Ureter (tissue), 1 donor: ENCODE results near the gene CCDC106. TPM values are rescaled to one million over a fixed set of nuclear protein-coding genes. Genes with fewer than 3 reads are reported as not detected.

Experiments used
- DNase-seq: peaks from one replicate; pipeline ENCODE4 v3.0.0-alpha.2; 2020; ENCODE audit warnings: low spot score
- total RNA-seq: library from RNA; stranded (reverse); gene quantifications from one replicate; pipeline ENCODE4 v1.2.4, GENCODE V29; 2023
- donor health status: DM: yes; HTN: yes; CAD: no.

The CCDC106 gene
- total RNA-seq, 1 donor from 2014 or later: 12.3 TPM

- no peak for DNase-seq
Measured at GRCh38 chr19:55683449-55684261, 35.6 kb downstream of the CCDC106 start.

DNA sequence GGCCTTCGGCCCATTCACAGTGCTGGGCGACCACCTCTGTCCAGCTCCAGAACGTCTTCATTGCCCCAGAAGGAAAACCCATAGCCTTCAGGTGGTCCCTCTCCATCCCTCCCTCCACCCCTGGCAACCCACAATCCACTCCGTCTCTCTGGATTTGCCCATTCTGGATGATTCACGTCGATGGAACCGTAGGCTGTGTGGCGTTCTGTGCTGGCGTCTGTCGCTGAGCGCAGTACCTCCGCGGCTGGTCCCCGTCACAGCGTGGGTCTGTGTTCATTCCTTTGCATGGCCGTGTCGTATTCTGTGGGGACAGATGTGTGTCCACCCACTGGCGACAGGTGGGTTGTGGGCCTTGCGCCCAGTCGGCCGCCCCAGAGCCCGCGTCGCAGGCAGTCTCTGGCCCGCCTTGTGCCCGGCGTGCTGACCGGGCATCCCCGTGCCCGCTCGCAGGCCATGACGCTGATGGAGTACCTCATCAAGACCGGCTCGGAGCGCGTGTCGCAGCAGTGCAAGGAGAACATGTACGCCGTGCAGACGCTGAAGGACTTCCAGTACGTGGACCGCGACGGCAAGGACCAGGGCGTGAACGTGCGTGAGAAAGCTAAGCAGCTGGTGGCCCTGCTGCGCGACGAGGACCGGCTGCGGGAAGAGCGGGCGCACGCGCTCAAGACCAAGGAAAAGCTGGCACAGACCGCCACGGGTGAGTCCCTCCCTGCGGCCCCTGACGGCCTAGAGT, 37.1 kb downstream of the CCDC106 start:
- DNase-seq: no peak

- no peak for DNase-seq
Measured at GRCh38 chr19:55685776-55686175, 37.8 kb downstream of the CCDC106 start.

DNA sequence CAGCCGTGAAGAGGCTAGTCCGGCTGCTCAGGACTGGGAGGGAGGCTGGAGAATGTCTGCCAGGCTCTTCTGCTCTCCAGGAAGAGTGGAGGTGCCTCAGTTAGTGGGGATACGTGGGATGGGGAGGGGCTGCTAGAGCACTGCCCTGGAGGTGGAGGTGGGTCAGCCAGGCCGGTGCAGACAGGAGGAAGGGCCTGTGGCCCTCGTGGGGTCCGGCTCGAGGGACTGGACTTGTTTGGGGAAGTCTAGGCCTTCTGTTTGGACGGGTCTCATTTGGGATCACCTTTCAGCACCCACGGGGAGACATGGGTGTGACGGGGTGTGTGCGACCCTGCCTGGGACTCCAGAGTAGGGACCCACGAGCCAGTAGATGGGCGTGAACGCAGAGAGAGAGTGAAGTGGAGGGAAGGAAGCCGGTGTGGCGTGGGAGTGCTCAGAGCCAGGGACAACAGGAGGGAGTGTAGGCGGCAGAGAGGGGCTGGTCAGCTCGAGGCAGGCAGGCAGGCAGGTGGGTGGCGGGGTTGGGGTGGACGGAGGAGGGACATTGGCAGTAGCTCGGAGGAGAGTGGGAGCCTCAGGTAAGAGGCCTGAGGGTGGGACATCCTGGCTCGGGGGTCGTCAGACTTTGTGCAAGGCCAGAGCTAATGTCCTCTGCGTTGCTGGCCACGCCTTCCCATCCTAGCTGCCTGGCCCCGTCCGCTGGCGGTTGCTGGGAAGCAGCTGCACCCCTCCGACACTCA, 38.5 kb downstream of the CCDC106 start:
- DNase-seq: no peak

- no peak for DNase-seq
Measured at GRCh38 chr19:55687281-55688201, 39.5 kb downstream of the CCDC106 start.

DNA sequence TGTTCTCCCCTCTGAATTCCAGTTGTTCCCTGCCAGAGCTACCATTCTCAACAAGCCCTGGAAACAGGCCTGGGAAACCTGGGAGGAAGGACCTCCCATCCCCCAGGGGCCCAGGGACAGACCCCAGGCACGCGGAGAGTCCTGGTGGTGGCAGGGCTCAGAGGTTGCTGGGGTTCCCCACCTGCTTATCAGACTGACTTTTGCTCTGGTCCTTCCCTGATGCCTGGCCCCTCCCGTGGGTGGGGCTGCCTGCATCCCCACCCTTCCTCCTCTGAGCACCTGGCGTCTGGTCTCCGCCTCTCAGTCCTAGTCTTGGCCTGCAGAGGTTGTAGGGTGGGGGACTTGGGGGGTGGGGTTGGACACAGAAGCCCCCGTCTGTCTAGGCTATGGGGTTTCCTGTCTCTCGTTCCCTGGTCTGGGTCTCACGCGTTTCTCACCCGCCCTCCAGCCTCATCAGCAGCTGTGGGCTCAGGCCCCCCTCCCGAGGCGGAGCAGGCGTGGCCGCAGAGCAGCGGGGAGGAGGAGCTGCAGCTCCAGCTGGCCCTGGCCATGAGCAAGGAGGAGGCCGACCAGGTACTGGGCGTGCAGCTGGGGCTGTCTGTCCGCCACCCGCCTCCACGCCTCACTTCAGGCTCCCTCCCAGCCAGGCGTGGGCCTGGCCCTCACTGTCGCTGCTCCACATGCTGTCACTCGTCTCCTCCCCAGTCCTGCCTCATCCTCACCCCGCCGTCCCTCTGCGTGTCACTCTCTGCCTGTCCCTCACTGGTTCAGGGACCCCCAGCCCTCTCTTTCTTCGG, 40.6 kb downstream of the CCDC106 start:
- no peak for DNase-seq

- DNase-seq: no peak
Measured at GRCh38 chr19:55689411-55690108, 41.5 kb downstream of the CCDC106 start.

- no peak for DNase-seq
Measured at GRCh38 chr19:55690109-55690768, 42.2 kb downstream of the CCDC106 start.

DNA sequence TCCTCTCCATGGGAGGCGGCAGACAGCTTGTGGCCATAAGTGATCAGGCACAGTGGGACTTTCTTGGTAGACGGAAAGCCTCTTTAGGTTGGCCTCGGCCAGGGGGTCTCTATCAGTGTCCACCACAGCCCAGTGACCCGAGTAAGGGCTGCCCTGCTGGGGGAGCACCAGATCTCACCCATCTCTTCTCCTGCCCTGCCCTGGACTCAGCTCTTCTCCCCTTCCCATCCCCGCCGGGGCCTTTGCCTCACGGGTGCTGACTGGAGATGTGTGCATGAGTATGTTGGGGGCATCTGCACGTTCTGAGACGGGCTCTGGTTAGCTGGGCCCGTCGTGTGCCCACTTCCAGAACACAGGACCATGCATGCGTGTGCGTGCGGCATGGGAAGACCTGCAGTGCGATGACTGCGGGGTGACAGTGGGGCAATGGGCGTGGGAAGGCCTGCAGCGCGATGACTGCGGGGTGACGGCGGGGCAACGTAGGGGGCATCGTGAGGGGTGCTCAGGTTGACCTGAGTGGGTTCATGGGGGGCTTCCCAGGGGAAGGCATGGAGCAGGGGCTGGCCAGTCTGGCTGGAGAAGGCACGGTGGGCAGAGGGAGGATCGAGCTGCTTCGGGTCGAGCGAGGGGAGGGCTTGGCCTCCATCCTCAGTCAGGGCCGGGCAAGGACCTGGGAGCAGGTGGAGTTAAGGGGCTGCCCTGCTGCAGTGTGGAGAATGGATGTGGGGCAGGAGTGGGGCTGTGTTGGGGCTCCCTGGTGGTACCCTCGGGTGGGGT, 42.9 kb downstream of the CCDC106 start:
- DNase-seq: no peak

DNA sequence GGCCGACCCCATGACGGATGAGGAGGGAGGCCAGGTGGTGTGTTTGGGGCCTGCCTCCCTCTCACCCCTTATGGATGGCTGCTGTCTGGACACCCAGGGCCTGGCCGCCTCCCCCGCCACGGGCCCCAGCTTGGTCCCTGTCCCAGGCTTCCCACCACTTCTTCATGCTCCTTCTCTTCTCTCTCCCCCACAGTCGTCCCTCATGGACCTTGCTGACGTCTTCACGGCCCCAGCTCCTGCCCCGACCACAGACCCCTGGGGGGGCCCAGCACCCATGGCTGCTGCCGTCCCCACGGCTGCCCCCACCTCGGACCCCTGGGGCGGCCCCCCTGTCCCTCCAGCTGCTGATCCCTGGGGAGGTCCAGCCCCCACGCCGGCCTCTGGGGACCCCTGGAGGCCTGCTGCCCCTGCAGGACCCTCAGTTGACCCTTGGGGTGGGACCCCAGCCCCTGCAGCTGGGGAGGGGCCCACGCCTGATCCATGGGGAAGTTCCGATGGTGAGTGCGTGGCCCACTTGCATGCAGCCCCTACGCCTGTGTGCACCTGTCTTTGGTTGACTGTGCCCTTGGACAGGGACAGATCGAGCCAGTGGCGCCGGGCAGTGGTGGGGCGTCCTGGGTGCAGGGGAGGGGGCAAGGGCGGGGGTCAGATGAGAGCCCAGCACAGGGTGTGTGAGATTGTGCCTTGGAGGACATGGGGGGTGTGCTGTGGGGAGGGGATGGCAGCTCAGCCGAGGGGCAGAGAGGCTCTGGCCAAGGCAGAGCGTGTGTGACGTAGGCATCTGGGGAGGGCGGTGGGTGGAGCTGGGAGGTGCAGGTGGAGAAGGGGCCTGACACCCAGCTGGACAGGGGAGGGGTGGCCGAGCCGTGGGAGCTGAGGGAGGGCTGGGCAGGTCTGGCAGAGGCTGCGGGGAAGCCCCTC, 43.8 kb downstream of the CCDC106 start:
- no peak for DNase-seq

DNA sequence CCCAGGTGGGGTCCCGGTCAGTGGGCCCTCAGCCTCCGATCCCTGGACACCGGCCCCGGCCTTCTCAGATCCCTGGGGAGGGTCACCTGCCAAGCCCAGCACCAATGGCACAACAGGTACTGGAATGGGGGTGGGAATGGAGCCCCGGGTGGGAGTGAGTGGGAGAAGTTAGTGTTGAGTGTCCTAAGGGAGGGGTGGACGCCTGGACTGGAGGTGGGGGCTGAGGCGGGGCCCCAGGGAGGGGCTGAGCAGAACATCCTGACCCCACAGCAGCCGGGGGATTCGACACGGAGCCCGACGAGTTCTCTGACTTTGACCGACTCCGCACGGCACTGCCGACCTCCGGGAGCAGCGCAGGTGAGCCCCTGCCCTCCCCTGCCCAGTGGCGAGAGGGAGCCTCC, 44.7 kb downstream of the CCDC106 start:
- DNase-seq: no peak

DNA sequence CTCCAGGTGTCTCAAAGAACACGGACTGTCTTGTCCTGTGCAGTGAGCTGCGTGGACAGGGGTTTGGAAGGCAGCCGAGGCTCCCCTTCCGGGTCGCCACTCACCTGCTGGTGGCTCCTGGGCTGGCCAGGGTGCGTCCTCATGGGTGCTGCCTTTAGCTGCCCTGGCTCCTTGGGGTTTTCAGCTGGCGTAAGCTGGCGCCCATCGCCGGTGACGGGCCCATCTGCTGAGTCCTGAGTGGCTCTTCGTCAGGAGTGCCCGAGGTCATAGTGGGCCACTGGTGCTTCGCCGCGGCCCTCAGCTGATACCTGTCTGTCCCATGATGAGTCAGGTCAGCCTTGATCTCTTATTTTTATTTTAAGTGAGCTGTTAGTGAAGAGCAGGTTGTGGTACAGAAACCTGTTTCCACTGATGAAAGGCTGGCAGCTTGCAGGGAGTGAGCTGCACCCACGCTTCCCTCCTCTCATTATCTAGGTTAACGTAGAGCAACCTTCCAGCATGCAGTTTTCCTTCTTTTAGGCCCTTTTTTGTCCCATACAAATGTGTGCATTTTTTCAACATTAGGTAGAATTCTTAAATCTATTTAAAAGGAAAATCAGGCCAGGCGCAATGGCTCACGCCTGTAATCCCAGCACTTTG, 45.4 kb downstream of the CCDC106 start:
- DNase-seq: no peak

GRCh38 chr19:55694241-55694655, 46.2 kb downstream of the CCDC106 start:
- DNase-seq: no peak

DNA sequence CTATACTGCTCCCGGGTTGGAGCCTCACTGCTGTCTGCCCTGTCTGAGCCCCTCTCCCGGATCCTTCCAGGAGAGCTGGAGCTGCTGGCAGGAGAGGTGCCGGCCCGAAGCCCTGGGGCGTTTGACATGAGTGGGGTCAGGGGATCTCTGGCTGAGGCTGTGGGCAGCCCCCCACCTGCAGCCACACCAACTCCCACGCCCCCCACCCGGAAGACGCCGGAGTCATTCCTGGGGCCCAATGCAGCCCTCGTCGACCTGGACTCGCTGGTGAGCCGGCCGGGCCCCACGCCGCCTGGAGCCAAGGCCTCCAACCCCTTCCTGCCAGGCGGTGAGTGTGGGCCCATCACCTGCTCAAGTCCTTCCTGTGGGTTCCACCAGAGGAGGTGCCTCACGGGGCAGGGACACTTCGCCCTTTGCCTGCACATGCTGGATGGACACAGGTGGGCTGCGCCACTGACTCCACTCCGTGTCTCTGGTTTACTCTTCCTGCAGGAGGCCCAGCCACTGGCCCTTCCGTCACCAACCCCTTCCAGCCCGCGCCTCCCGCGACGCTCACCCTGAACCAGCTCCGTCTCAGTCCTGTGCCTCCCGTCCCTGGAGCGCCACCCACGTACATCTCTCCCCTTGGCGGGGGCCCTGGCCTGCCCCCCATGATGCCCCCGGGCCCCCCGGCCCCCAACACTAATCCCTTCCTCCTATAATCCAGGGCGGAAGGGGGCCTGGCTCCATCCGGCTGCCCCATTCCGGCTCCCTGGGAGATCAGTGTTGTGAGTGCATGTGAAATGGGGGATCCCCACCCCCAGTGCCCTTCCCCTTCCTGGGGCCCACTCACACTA, 46.9 kb downstream of the CCDC106 start:
- no peak for DNase-seq

- DNase-seq: no peak
Measured at GRCh38 chr19:55695511-55696290, 47.7 kb downstream of the CCDC106 start.
